HepG2 (cell line): ENCODE results near the gene HSD11B2. TPM values are rescaled to one million over a fixed set of nuclear protein-coding genes. Genes with fewer than 3 reads are reported as not detected.

ENCODE experiments used
- ATF7-NPFF ChIP-seq: sonication (generic); formaldehyde crosslinking; IDR thresholded peaks from 2 replicates; pipeline ENCODE4 v1.8.1; 2023; ENCODE audit warnings: mild to moderate bottlenecking, low read depth, missing genetic modification reagents, moderate library complexity
- CEBPG ChIP-seq: IDR thresholded peaks from 2 replicates; pipeline ENCODE4 v1.6.1; 2016
- EEA1 ChIP-seq: sonication (generic); formaldehyde crosslinking; IDR thresholded peaks from 2 replicates; pipeline ENCODE4 v1.5.1; 2020; ENCODE audit warnings: mild to moderate bottlenecking, missing genetic modification reagents, borderline replicate concordance
- FLYWCH1 ChIP-seq: sonication (generic); formaldehyde crosslinking; IDR thresholded peaks from 2 replicates; pipeline ENCODE4 v1.8.1; 2023; ENCODE audit warnings: mild to moderate bottlenecking, missing genetic modification reagents
- GFI1 ChIP-seq: sonication (generic); formaldehyde crosslinking; IDR thresholded peaks from 2 replicates; pipeline ENCODE4 v1.5.0; 2020; ENCODE audit warnings: missing genetic modification reagents, mild to moderate bottlenecking, borderline replicate concordance
- IRX3 ChIP-seq: sonication (generic); formaldehyde crosslinking; IDR thresholded peaks from 2 replicates; pipeline ENCODE4 v1.8.1; 2023; ENCODE audit warnings: mild to moderate bottlenecking, low read depth, missing genetic modification reagents, borderline replicate concordance
- NKX3-1 ChIP-seq: sonication (generic); formaldehyde crosslinking; IDR thresholded peaks from 2 replicates; pipeline ENCODE4 v1.5.0; 2020; ENCODE audit warnings: missing genetic modification reagents
- PAXIP1 ChIP-seq: sonication (generic); formaldehyde crosslinking; conservative IDR thresholded peaks from 2 replicates; pipeline ENCODE4 v1.4.0; 2020; ENCODE audit warnings: mild to moderate bottlenecking, missing genetic modification reagents, moderate library complexity
- PCBP1 ChIP-seq: fragments of 200-400 bp; formaldehyde crosslinking; IDR thresholded peaks from 2 replicates; pipeline ENCODE4 v1.6.1; 2017; ENCODE audit warnings: mild to moderate bottlenecking, low read depth, low read length, borderline replicate concordance
- RARA ChIP-seq: IDR thresholded peaks from 2 replicates; pipeline ENCODE4 v1.6.1; 2016; ENCODE audit warnings: missing genetic modification reagents, missing compliant biosample characterization
- RXRB ChIP-seq: IDR thresholded peaks from 2 replicates; pipeline ENCODE4 v1.6.1; 2016; ENCODE audit warnings: borderline replicate concordance, missing genetic modification reagents, missing compliant biosample characterization
- SALL1 ChIP-seq: sonication (generic); formaldehyde crosslinking; IDR thresholded peaks from 2 replicates; pipeline ENCODE4 v1.8.0; 2022; ENCODE audit warnings: mild to moderate bottlenecking, missing genetic modification reagents
- ZBTB21 ChIP-seq: sonication (generic); formaldehyde crosslinking; IDR thresholded peaks from 2 replicates; pipeline ENCODE4 v1.4.0; 2020; ENCODE audit warnings: missing genetic modification reagents
- ZBTB7A ChIP-seq: sonication (generic); formaldehyde crosslinking; IDR thresholded peaks from 2 replicates; pipeline ENCODE4 v1.8.0; 2022; ENCODE audit warnings: mild to moderate bottlenecking, missing genetic modification reagents
- ZMYM2 ChIP-seq: sonication (generic); formaldehyde crosslinking; IDR thresholded peaks from 2 replicates; pipeline ENCODE4 v1.8.0; 2022; ENCODE audit warnings: mild to moderate bottlenecking, missing genetic modification reagents
- ZNF263 ChIP-seq: sonication (generic); formaldehyde crosslinking; IDR thresholded peaks from 2 replicates; pipeline ENCODE4 v1.4.0; 2020; ENCODE audit warnings: missing genetic modification reagents
- ZNF296 ChIP-seq: sonication (generic); formaldehyde crosslinking; conservative IDR thresholded peaks from 2 replicates; pipeline ENCODE4 v1.5.0; 2020; ENCODE audit warnings: mild to moderate bottlenecking, missing genetic modification reagents
- ZNF343 ChIP-seq: sonication (generic); formaldehyde crosslinking; IDR thresholded peaks from 2 replicates; pipeline ENCODE4 v1.4.0; 2020; ENCODE audit warnings: mild to moderate bottlenecking, missing genetic modification reagents
- ZNF441 ChIP-seq: sonication (generic); formaldehyde crosslinking; IDR thresholded peaks from 2 replicates; pipeline ENCODE4 v1.7.0; 2021; ENCODE audit warnings: missing genetic modification reagents, borderline replicate concordance
- ZNF570 ChIP-seq: sonication (generic); formaldehyde crosslinking; IDR thresholded peaks from 2 replicates; pipeline ENCODE4 v1.4.0; 2020; ENCODE audit warnings: mild to moderate bottlenecking, missing genetic modification reagents, borderline replicate concordance
- ZNF639 ChIP-seq: conservative IDR thresholded peaks from 2 replicates; pipeline ENCODE4 v1.6.1; 2018; ENCODE audit warnings: missing genetic modification reagents
- polyA plus RNA-seq, 8 experiments: library from polyadenylated mRNA; depleted of rRNA in 3 of 8; stranded (reverse) in 7 of 8; unstranded in 1 of 8; fragments of >200 nt; fragmentation: Illumina TruSeq in 4 of 8; extraction: Trizol in 4 of 8; gene quantifications; 2 replicates each; pipeline versions ENCODE4 v1.2.1 to v1.2.3, GENCODE V29; 2011 to 2016; ENCODE audit warnings: low read depth in 4 of 8, missing spikeins in 1 of 8, mixed read lengths in 1 of 8; ENCODE audit not compliant: insufficient read depth in 1 of 8
- total RNA-seq, 5 experiments: library from RNA; depleted of rRNA; stranded (reverse); fragments of >200 nt; fragmentation: Illumina TruSeq; extraction: Trizol; gene quantifications; 2 replicates each; pipeline ENCODE4 v1.2.3, GENCODE V29; 2016; ENCODE audit warnings: low read depth in 1 of 5
- TF ChIP-seq, protein P1 (sequence below): sonication (generic); formaldehyde crosslinking; IDR thresholded peaks from 2 replicates; pipeline ENCODE4 v1.4.0; 2020; ENCODE audit warnings: low read depth, mild to moderate bottlenecking, missing genetic modification reagents
- TF ChIP-seq, protein P2 (sequence below): sonication (generic); formaldehyde crosslinking; IDR thresholded peaks from 2 replicates; pipeline ENCODE4 v1.5.0; 2020; ENCODE audit warnings: mild to moderate bottlenecking, missing genetic modification reagents, borderline replicate concordance

The HSD11B2 gene
- total and polyA plus RNA-seq, 2 of the 13 experiments (the other 11 are each of a cell fraction or from before 2014, with no cell fraction given), result 8.9 to 13.6 TPM

- TF ChIP-seq GFI1 (CRISPR knock-in tag) (peak; percentile 81; the same call in 1 of the 2 replicates), ZNF263 (CRISPR knock-in tag) (peak; percentile 59), RXRB (CRISPR knock-in tag) (0 out of 2 replicates have a peak, but pooled peaks have one; percentile 6), EEA1 (peak; percentile 94), RARA (no peak; the same call in 1 of the 2 replicates), SALL1 (CRISPR knock-in tag) (peak; percentile 79), CEBPG (CRISPR knock-in tag) (no peak), ZBTB21 (CRISPR knock-in tag) (no peak), ZNF441 (no peak), ZMYM2 (CRISPR knock-in tag) (no peak), ZNF296 (CRISPR knock-in tag) (no peak), ZBTB7A (peak; percentile 82), ZNF343 (CRISPR knock-in tag) (peak; percentile 75; the same call in 1 of the 2 replicates), IRX3 (CRISPR knock-in tag) (no peak; the same call in 1 of the 2 replicates), ZNF639 (CRISPR knock-in tag) (peak; percentile 42; the same call in 1 of the 2 replicates), ATF7-NPFF (CRISPR knock-in tag) (peak; percentile 97), ZNF570 (CRISPR knock-in tag) (no peak), PCBP1 (no peak), NKX3-1 (CRISPR knock-in tag) (no peak; the same call in 1 of the 2 replicates), FLYWCH1 (CRISPR knock-in tag) (peak; percentile 42; the same call in 1 of the 2 replicates), PAXIP1 (0 out of 2 replicates have a peak, but pooled peaks have one; percentile 49)
- TF ChIP-seq, protein P1, sequence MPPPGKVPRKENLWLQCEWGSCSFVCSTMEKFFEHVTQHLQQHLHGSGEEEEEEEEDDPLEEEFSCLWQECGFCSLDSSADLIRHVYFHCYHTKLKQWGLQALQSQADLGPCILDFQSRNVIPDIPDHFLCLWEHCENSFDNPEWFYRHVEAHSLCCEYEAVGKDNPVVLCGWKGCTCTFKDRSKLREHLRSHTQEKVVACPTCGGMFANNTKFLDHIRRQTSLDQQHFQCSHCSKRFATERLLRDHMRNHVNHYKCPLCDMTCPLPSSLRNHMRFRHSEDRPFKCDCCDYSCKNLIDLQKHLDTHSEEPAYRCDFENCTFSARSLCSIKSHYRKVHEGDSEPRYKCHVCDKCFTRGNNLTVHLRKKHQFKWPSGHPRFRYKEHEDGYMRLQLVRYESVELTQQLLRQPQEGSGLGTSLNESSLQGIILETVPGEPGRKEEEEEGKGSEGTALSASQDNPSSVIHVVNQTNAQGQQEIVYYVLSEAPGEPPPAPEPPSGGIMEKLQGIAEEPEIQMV (CRISPR knock-in tag), result peak; percentile 44; the same call in 1 of the 2 replicates
- TF ChIP-seq, protein P2, sequence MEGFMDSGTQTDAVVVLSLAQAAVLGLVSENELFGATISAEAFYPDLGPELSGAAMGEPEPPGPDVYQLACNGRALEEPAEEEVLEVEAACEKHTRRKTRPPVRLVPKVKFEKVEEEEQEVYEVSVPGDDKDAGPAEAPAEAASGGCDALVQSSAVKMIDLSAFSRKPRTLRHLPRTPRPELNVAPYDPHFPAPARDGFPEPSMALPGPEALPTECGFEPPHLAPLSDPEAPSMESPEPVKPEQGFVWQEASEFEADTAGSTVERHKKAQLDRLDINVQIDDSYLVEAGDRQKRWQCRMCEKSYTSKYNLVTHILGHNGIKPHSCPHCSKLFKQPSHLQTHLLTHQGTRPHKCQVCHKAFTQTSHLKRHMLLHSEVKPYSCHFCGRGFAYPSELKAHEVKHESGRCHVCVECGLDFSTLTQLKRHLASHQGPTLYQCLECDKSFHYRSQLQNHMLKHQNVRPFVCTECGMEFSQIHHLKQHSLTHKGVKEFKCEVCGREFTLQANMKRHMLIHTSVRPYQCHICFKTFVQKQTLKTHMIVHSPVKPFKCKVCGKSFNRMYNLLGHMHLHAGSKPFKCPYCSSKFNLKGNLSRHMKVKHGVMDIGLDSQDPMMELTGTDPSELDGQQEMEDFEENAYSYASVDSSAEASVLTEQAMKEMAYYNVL, result peak; percentile 65; the same call in 1 of the 2 replicates
Observed at GRCh38 chr16:67430504-67430976, 381 bp upstream of the HSD11B2 start (continued).
